ENCODE data around the gene AHCYL1. TPM values are rescaled to one million over a fixed set of nuclear protein-coding genes. Genes with fewer than 3 reads are reported as not detected.

AHCYL1 gene
- total RNA-seq, 1 experiment from 2014 or later = 89.0 TPM

DNA sequence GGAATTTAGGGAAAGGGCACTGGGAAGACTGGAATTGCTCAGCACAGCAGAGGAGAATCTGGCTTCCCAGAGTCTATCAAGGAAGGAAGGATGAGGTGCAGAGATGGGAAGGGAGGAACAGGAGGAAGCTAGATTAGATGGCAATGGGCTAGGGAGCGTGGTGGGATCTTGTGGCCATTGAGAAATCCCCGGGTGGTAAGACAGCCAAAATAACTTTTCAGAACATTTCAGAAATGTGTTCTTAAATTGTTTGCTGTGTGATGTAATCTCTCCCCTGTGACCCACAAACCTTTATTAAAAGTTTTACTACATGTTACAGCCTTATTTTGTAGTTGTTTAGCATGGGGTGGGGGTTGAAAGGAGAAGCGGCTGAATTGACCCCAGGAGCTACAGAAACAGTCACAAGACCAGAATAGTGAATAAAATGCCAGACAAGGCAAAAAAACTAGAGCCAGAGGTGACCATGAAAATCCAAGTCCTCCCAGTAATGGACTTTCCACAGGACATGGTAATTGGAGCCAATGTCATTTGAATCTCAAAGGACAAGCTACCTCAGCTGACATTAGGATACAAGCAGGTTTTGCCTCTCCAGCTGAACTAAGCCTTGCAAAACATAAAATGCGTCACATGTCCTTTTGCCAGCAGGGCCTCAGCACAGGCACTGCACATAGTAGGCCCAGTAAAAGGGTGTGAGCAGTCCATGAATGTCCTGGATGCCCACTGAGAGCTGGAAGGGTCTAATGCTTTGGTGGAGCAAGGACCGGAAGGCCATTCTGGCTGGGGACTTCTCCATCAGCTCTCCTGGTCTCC is 980 bp upstream of the AHCYL1 start:
- TF ChIP-seq, protein P1, sequence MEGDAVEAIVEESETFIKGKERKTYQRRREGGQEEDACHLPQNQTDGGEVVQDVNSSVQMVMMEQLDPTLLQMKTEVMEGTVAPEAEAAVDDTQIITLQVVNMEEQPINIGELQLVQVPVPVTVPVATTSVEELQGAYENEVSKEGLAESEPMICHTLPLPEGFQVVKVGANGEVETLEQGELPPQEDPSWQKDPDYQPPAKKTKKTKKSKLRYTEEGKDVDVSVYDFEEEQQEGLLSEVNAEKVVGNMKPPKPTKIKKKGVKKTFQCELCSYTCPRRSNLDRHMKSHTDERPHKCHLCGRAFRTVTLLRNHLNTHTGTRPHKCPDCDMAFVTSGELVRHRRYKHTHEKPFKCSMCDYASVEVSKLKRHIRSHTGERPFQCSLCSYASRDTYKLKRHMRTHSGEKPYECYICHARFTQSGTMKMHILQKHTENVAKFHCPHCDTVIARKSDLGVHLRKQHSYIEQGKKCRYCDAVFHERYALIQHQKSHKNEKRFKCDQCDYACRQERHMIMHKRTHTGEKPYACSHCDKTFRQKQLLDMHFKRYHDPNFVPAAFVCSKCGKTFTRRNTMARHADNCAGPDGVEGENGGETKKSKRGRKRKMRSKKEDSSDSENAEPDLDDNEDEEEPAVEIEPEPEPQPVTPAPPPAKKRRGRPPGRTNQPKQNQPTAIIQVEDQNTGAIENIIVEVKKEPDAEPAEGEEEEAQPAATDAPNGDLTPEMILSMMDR (conservative IDR thresholded peaks at IDR 0.05) = no peak
- Histone ChIP-seq H3K4ac (ENCODE audit: low read depth, low read length) (no peak overlapping the region), H3K27ac (ENCODE audit: insufficient read length, low read depth, low read length) (no peak overlapping the region), H3K18ac (ENCODE audit: insufficient read length, low read depth, low read length) (no peak overlapping the region), H3K23ac (ENCODE audit: insufficient read length, low read depth, low read length) (no peak overlapping the region), H2BK20ac (ENCODE audit: low read depth, low read length, poor library complexity, severe bottlenecking) (no peak overlapping the region), H3K9ac (ENCODE audit: extremely low read depth, insufficient read length, low read length) (no peak overlapping the region), H4K20me1 (ENCODE audit: control insufficient read depth, insufficient read depth, insufficient read length) (no peaks in the 10 kb centered on the region), H4K8ac (replicated peaks; ENCODE audit: insufficient read length, low read depth, low read length) (no peak overlapping the region), H2BK12ac (ENCODE audit: insufficient read length, low read depth, low read length) (no peak overlapping the region), H2BK120ac (ENCODE audit: low read depth, low read length, poor library complexity, severe bottlenecking) (no peak overlapping the region), H3K9me3 (ENCODE audit: control insufficient read depth, low read depth, low read length) (no peaks in the 10 kb centered on the region), H3K23me2 (ENCODE audit: insufficient read length, low read depth, low read length, poor library complexity, severe bottlenecking) (peaks cover 5% of the 10 kb centered on the region), H3K4me1 (ENCODE audit: insufficient read depth, low read length) (peaks cover 5% of the 10 kb centered on the region; the same call in 1 of the 2 replicates), H3T11ph (ENCODE audit: low read length) (no peak overlapping the region), H3K56ac (ENCODE audit: insufficient read length, low read depth, low read length) (no peak overlapping the region), H3K79me1 (ENCODE audit: insufficient read depth, low read depth, low read length, poor library complexity, severe bottlenecking) (no peaks in the 10 kb centered on the region), H3K27me3 (ENCODE audit: insufficient read depth, low read length) (no peaks in the 10 kb centered on the region), H2AK5ac (ENCODE audit: insufficient read length, low read length) (no peak overlapping the region), H4K5ac (ENCODE audit: insufficient read length, low read depth, low read length) (no peak overlapping the region), H3K4me2 (ENCODE audit: insufficient read depth, insufficient read length, low read length) (no peak overlapping the region), H2BK15ac (ENCODE audit: low read depth, low read length) (no peak overlapping the region), H2BK5ac (ENCODE audit: insufficient read length, low read length) (no peak overlapping the region), H3K79me2 (ENCODE audit: insufficient read depth, low read length) (peaks cover 14% of the 10 kb centered on the region; the same call in 1 of the 2 replicates), H4K91ac (ENCODE audit: insufficient read length, low read depth, low read length) (no peak overlapping the region), H3K14ac (ENCODE audit: insufficient read depth, low read length) (no peak overlapping the region), H2AFZ (ENCODE audit: low read length) (no peak overlapping the region)
- no peak for DNase-seq
- peaks cover 3% of the 10 kb centered on the region for H3K27me3 Mint-ChIP-seq (ENCODE audit: low read depth)
- H3K4me3 Mint-ChIP-seq = peak overlapping the region; percentile 95 to 97; a peak in 2 of 5 replicates
- H3K27ac Mint-ChIP-seq = peak overlapping the region in 1 of 3 experiments; percentile 64; a peak in 2 of 7 replicates
- H3K36me3 Mint-ChIP-seq (ENCODE audit: insufficient read depth in 1 of 3, low read depth in 3 of 3) = peaks cover 3 to 9% (median 5%) of the 10 kb centered on the region in 3 experiments; a peak in 4 of 7 replicates
- no peaks in the 10 kb centered on the region for H3K9me3 Mint-ChIP-seq
- H3K4me1 Mint-ChIP-seq = peaks cover 37 to 43% of the 10 kb centered on the region in 2 experiments
- WGBS (ENCODE audit: extremely low coverage, insufficient read length, low lambda C conversion rate) = no CpG with 5 or more reads among the region's 5 CpGs

Measured in H9 (cell line).